Neural cell (in vitro differentiated cells): ENCODE data around the gene ATP13A3.

Source experiments
- CTCF ChIP-seq: fragments of 450-650 bp; IDR thresholded peaks from 2 replicates; pipeline ENCODE4 v1.5.1; 2014; ENCODE audit warnings: antibody characterized with exemption, mild to moderate bottlenecking, moderate library complexity; ENCODE audit not compliant: poor library complexity, severe bottlenecking
- POLR2AphosphoS5 ChIP-seq: IDR thresholded peaks from 2 replicates; pipeline ENCODE4 v1.6.1; 2012
- TF ChIP-seq, protein P1 (sequence below): IDR thresholded peaks from 2 replicates; pipeline ENCODE4 v1.6.1; 2012; ENCODE audit warnings: borderline replicate concordance

DNA sequence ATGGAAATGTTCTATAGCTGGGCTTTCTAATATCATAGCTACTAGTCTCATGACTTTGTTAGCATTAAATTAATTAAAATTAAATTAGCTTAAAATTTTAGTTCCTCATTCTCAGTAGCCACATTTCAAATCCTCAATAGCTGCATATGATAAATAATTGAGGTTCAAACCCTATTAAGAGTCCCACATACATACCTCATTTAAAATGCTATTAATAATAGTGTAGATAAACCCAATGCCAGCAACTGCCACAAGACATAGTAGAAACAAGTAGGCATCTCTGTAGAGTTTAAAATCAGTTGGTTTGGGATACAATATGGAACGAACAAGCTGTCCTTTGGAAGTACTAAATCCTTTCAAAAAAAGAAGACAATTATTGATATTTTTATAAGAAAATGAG lies 39.1 kb downstream of the ATP13A3 start:
- TF ChIP-seq POLR2AphosphoS5, result no peak
- no peak for TF ChIP-seq CTCF
- TF ChIP-seq, protein P1, sequence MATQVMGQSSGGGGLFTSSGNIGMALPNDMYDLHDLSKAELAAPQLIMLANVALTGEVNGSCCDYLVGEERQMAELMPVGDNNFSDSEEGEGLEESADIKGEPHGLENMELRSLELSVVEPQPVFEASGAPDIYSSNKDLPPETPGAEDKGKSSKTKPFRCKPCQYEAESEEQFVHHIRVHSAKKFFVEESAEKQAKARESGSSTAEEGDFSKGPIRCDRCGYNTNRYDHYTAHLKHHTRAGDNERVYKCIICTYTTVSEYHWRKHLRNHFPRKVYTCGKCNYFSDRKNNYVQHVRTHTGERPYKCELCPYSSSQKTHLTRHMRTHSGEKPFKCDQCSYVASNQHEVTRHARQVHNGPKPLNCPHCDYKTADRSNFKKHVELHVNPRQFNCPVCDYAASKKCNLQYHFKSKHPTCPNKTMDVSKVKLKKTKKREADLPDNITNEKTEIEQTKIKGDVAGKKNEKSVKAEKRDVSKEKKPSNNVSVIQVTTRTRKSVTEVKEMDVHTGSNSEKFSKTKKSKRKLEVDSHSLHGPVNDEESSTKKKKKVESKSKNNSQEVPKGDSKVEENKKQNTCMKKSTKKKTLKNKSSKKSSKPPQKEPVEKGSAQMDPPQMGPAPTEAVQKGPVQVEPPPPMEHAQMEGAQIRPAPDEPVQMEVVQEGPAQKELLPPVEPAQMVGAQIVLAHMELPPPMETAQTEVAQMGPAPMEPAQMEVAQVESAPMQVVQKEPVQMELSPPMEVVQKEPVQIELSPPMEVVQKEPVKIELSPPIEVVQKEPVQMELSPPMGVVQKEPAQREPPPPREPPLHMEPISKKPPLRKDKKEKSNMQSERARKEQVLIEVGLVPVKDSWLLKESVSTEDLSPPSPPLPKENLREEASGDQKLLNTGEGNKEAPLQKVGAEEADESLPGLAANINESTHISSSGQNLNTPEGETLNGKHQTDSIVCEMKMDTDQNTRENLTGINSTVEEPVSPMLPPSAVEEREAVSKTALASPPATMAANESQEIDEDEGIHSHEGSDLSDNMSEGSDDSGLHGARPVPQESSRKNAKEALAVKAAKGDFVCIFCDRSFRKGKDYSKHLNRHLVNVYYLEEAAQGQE, result no peak
